HG03095 (cell line): Measurements from ENCODE around the gene TMC8.
"Not testable (repeated sequence)": the region's sequence is repeated elsewhere in the genome, so short reads cannot be mapped to it uniquely, and the experiment has no call there.

Experiments
- ATAC-seq: cut with Tn5 transposase; IDR thresholded peaks from one replicate; pipeline ENCODE4 v1.9.1; 2021; ENCODE audit warnings: moderate library complexity; ENCODE audit not compliant: unreplicated experiment

Gene TMC8

DNA sequence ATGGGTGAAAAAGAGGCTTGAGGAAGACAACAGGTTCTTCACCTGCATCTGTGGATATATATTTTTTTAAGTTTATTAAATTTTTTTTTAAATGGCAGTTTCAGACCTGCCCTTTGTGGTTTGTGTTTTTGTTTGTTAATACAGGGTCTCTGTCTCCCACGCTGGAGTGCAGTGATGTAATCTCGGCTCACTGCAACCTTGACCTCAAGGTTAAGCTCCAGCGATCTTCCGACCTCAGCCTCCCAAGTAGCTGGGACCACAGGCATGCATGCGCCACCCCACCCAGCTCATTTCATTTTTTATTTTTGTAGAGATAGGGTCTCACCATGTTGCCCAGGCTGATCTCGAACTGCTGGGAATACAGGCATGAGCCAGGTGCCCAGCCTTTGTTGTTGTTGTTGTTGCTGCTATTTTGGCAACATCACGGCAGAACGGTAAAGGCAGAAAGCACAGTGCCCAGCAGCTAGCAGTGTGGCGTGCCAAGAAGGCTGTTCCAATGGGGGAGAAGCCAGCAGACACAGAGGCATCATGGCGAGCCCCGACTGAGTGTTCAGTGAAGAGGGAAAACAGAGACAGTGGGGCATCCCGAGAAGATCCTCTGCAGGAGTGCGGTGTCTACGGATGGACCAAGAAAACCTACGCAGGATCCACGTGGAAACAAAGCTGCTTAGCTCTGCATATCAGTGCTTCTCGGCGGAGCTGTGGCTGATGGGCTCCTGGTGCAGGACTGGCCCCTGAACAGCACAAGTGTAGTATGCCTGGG, 21.7 kb upstream of the TMC8 start:
- no peak for ATAC-seq

DNA sequence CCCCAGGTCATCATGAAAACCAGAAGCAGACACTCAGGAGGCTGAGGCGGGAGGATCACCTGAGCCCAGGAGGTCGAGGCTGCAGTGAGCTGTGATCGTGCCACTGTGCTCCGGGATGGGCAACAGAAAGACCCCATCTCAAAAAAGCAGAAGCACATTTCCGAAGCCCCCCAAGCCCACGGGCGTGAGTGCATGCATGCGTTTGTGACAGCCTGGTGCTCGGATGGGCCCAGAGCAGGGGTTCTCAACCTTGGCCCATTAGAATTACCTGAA, 21.1 kb upstream of the TMC8 start:
- no peak for ATAC-seq

DNA sequence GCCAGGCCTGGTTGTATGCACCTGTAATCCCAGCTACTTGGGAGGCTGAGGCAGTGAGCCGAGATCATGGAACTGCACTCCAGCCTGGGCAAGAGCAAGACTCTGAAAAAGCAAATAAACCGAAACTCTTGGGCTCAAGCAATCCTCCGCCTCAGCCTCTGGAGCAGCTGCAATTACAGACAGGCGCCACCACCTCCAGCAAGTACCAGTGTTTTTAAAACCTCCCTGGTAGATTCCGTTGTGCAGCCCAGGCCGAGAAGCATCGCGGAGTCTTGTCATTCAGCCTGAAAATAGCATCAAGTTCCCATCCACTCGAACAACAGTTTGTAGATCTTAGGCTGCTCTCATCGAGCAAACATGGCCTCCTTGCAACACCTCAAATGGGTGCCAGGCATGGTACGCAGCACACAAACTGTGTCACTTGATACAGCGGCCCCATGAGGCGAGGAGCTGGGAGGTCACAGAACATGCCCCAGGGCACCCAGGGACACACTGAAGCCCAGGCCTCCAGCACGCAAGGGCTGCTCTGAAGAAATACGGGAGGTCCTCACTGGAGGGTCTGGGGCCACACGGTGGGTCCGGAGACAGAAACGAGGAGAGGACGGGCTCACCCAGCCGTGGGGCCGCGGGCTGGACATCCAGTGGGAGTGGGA, 20.1 kb upstream of the TMC8 start:
- no peak for ATAC-seq

DNA sequence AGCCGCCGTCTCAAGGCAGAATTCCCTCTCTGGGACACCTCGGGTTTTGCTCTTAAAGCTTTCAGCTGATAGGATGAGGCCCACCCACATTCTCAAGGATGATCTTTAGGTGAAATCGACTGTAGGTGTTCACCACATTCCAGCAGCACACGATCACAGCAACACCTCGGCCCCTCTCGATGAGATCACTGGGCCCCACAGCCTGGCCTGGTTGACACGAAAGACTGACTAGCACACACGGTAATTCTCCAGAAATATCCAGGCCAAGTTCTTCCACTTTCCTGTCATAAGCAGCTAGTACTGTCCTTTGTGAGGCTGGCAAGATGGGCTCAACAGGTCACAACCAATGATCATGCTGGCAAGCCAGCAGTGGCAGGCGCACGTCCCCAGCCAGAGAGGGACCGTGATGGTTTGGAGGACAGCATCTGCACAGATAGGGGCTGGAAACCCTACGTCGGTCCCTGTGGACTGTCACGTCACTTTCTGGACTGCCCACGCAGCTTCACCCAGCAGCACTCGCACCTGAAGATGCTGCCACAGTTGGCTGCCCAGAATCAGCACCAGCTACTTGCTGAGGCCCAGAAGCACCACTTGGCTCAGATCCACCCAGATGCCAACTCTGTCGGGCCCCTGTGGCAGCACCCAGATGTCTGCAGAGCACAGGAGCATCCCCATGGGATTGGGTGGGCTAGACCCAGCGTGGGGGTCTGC, 19.4 kb upstream of the TMC8 start:
- ATAC-seq: no peak

DNA sequence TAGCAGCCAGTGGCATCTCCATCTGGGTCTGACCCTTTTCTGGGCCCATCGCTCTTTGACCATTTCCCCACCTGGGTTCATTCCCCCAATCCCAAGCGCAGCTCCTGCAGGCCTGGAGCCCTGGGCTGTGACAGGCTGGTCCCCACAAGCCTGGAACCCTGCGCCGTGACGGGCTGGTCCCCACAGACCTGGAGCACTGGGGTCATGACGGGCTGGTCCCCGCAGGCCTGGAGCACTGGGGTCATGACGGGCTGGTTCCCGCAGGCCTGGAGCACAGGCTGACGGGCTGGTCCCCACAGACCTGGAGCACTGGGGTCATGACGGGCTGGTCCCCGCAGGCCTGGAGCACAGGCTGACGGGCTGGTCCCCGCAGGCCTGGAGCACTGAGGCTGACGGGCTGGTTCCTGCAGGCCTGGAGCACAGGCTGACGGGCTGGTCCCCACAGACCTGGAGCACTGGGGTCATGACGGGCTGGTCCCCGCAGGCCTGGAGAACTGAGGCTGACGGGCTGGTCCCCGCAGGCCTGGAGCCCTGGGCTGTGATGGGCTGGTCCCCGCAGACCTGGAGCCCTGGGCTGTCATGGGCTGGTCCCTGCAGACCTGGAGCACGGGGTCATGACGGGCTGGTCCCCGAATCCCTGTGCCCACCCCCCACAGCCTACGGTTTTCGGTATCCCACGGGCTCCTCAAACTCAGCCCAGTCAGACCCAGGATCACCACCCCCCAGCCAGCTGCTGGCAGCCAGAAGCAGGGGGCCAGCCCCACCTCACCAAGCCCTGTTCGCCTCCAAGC, 18.6 kb upstream of the TMC8 start:
- ATAC-seq: no peak

DNA sequence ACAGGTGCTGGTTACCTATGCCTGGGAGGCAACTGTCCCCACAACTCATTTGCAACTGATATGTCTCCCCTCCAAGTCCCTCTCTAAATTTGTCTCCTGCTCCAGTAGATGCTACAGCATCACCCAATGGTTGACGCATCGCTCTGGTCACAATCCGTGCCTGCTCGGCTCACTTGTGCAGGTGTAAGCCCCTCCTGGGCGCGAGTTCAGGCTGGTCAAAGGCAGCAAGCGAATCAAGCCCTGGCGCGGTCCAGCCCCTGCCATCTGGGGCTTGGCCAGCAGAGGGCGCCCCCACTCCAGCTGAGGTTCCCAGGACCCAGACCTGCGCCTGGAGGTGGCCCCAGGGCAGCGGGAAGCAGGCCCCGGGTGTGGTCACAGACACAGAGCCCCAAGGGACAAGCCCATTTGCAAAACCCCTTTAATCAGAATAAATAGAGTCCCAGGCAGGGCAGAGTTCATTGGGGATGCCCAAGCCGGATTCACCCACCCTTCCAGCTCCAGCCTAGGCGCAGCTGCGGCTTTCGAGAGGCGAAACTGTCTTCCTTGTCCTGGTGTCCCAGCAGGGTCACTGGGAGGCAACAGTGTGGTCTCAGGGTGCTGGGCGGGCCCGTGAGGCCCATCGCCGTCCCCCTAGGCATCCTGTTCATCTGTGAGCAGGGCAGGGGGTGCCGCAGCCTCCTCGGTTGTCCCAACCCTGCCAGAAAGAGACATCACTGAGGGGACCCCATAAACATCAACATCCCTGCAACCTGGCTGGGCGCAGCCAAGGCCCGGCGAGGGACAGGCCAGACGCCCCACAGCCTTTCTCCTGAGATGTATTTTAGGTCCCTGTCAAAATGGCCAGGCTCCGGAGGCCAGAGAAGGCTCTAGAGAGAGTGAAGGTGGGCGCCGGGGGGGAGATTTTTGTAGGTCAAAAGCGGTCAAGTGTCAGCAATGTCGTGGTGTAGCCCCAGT, 17.8 kb upstream of the TMC8 start:
- no peak for ATAC-seq

DNA sequence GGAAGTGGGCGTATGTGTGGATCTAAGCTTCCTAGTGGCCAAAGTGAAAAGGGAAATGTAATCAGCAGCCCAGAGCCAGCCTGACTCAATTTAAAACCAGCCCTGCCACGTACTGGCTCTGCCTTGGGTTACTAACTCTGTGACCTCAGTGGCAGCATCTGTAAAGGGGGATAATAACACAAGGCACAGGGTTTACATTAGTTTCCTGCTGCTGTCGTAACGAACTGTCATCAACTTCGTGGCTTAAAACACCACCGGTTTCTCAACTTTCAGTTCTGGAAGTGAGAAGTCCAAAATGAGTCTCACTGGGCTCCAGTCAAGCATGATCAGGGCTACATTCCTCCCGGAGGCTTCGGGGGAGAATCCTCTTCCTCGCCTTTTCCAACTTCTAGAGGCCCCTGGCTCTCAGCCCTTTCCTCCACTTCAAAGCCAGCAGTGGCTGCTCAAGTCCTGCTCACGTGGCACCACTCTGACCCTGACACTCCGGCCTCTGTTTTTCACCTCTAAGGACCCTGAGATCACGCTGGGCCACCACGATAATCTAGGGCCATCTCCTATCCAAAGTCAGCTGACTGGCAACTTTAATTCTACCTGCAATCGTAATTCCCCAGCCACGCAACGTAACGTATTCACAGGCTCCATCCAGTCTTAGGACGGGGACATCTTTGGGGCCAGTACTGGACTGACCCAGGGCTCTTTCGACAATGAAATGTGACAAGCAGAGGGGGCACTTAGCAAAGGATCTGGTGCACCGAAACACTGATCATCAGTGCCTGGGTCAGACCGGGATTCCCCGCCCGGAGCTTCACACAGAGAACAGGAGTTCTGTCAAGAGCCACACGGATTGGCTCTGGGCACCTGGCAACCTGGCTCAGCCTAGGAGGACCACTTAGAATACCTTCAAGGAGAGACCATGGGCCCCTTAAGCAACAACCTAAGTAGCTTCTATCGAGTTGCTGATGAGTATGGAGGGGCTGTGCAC, 16.5 kb upstream of the TMC8 start:
- no peak for ATAC-seq

DNA sequence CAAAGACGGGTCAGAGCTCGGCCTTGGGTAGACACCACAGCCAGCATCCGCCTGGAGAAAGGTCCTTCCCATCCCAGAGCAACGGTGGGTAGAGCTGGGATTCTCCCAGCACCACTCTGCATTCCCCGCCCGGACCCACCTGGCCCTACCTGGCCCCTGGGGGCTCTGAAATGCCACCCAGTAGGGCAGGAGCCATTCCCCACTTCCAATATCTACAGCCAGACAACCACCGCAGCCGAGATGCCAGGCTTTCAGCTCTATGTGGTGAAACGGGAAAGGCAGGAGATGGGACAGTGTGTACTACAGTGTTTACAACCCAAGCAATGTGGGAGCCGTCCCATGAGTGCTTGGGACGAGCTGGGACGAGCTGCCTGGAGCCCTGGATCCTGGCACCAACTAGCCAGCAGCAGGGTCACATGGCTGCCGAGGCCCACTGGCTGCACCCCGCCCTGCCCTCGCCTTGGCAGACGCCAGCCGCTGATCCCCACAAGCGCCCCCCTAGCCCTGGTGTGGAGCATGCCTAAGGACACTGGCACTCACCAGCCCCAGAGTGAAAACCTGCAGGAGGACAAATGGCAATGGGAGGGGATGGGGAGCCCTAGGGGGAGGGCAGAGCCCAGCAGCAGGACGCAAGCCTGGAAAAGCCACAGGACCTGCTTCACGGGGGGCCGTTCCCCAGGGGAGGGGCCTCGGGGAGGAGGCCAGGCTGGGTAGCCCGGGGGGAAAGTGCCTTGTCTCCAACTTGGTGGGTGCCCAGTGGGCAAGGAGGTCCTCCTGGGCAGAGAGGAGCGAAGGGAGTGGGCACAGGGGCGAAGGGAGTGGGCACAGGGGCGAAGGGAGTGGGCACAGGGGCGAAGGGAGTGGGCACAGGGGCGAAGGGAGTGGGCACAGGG, 15.5 kb upstream of the TMC8 start:
- no peak for ATAC-seq

DNA sequence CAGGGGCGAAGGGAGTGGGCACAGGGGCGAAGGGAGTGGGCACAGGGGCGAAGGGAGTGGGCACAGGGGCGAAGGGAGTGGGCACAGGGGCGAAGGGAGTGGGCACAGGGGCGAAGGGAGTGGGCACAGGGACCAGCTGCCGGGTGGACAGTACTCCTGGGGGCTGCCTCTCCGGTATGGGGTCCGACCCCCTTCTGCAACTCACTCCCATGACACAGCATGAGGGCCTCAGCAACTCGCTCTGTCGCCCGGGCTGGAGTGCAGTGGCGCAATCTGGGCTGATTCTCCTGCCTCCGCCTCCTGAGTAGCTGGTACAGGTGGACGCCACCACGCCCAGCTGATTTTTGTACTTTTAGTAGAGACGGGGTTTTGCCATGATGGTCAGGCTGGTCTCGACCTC, 14.8 kb upstream of the TMC8 start:
- ATAC-seq: not testable (repeated sequence)

DNA sequence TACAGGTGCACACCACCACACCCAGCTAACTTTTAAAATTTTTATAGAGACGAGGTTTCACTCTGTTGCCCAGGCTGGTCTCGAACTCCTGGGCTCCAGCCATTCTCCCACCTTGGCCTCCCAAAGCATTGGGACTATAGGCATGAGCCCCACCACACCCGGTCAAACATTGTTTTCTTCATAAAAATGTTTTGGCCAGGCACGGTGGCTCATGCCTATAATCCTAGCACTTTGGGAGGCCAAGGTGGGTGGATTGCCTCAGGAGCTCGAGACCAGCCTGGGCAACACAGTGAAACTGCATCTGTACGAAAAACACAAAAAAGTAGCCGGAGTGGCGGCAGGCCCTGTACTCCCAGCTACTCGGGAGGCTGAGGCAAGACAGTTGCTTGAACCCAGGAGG, 14.2 kb upstream of the TMC8 start:
- no peak for ATAC-seq

DNA sequence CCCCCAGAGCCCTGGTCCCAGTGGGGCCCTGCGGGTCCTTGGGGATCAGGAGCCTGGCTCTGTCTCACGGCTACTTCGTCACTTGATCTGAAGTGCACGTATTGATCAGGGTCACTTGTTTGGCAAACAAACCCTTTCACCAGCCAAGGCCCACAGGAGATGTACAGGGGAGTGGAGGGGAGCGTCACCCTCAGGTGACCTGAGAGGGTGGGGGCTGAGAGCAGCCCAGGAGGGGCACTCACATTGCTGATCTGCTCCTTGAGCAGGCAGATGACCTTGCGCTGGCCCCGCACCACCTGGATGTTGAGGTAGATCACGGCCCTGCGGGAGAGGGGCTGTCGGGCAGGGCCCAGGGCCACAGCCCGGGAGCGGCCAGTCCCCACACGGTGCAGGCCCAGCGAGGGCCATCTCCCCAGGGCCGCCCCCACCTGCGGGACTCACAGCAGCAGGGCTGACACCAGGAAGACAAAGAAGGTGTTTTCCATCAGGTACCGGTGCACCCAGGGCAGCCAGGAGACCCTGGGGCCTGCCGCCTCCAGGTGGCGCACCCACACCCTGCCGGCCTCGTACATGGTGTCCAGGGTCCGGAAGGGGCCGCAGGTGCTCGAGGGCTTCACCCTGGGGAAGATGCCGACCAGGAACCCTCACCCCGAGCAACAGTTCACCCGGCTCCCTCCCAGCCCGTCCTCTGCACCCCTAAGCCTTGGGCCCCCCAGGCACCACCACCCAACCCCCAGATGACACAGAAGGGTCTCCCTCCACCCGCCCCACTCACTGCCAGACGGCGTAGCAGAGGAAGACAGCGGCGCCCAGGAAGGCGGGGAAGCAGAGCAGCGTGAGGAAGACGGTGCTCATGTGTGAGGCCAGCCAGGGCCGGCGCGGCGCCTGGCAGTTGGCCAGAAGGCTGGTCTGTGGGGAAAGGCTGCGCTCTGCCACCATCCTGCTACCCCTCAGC, 13.3 kb upstream of the TMC8 start:
- no peak for ATAC-seq

DNA sequence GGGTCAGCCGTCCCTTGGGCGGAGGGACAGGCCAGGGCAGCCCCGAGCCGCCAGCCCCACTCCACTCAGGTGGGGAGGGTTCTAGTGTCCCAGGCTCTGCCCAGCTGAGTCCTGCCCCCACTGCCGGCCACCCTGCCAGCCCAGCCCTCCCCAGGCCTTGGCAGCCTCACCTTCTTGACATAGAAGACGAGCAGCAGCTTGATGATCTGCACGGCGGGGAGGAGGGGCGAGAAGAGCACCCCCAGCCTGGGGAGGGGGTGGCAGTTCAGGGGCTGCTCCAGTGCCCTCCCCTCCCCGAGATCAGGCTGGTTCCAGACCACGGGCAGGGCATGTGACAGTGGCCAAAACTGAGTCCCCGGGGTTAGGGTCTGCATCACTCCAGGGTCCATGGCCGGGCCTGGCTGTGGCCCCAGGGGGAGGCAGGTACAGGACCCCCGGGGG, 11.8 kb upstream of the TMC8 start:
- ATAC-seq: no peak

DNA sequence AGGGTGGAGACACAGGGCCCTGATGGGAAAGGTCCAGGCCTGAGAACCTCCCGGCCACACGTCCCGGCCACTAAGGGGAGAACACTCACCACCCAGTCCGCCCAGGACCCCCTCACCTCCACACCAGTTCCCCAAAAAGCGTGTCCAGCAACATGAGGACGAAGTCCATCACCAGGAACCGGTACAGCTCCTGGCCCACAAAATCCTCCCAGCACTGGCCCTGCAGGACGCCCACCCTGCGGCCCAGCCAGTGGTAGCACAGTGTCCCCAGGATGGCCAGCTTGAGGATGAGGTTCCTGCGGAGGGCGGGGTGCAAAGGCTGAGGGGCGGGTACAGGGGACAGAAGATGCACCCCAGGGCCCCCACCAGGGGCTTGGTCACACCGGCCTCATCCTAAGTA, 10.0 kb upstream of the TMC8 start:
- ATAC-seq: no peak

DNA sequence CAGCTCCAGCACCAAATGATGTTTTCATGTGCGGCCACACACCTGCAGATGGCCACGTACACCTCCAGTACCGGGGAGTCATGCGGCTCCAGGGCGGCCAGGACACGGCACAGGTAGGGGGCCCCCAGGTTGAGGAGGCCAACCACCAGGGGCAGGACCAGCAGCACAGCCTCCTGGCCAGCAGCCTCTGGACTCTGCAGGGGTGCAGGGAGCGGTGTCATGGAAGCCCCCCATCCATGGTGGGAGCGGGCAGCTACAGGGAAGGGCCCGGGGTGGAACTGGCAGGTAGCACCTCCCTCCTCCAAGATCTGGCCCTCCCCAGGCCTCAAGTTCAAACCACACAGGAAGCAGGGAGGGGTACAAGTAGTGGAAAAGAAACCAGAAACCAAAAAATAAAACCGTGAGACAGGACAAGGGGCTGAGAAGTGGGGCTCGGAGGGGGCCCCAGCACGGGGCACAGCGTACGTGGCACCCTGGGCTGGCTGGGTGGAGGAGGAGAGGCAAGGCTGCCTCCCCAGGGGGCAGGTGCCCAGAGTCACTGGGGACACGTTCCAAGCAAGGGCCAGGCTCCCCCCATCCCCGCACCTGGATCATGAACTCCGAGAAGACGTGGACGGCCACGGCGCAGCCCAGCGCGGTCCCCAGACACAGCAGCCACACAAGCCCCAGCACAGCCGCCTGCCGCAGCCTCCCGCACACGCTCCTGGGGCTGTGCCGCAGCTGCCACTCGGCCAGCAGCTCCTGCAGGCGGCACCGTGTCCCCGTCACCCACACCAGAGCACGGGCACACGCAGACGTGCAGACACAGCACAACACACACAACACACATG, 9.4 kb upstream of the TMC8 start:
- no peak for ATAC-seq

DNA sequence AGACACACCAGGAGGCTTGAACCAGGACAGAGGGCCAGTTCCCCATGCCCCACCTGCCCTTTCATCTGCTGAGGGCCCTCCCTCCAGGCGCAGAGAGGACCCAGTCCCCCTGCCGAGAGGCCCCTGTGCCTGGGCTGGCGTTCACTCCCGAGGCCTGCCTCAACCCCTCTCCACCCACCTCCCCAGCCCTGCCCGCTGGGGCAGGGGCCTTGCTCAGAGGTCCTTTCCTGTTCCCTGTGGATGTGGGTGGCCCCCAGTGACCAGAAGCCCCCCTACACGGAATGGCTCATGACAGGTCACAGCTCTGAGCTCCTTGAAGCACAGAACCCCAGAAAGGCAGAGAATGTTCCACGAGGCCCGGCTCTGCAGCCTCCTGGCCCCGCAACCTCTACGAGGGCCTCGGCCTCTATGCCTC, 8.8 kb upstream of the TMC8 start:
- no peak for ATAC-seq

DNA sequence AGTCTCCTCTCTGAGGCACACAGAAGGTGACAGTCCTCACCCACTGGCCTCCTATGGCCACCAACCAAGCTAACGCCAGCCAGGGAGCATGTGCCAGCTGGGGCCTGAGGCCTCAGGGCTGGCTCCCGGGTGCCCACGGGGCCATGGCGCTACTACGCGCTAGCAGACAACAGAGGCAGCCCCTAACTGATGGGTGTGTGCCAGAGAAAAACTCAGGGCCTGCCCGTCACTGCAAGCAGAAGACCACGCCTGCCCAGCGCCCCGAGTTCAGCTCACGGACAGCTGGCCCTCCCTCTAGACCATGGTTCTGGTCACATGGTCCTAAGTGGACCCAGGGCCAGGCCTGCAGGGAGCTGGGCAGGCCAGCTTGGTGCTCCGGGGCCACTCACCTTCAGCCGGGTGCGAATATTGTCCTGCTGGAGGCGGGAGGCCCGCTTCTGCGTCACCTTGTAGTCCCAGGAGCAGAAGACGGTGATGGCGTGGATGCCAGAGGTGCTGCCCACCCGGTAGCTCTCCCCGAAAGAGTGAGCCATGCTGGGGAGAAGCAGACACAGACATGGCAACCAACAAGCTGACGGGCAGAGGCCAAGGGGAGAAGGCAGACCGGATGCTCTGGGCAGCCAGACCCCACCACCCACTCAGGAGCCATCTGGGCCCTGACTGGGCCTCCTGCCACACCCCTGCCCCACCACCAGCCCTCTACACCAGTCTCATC, 8.2 kb upstream of the TMC8 start:
- ATAC-seq: no peak
